Gastrocnemius medialis (tissue), 4 donors: ENCODE results near the gene GNA15.

Experiments used
- POLR2A ChIP-seq, 2 donors: fragments of 450-650 bp; IDR thresholded peaks; one replicate each; pipeline ENCODE4 v1.6.1; 2017; ENCODE audit warnings: antibody characterized with exemption in 2 of 2, mild to moderate bottlenecking in 2 of 2, moderate library complexity in 2 of 2
- TF ChIP-seq, protein P1 (sequence below), 5 experiments: fragments of 450-650 bp in 3 of 5; fragments of 200-600 bp in 2 of 5; sonication (generic) in 2 of 5; IDR thresholded peaks in 4 of 5; conservative IDR thresholded peaks in 1 of 5; 1 replicate in 4 of 5; 2 replicates in 1 of 5; pipeline ENCODE4 v1.5.1; 2016 to 2019; ENCODE audit warnings: antibody characterized with exemption in 5 of 5, mild to moderate bottlenecking in 3 of 5, moderate library complexity in 3 of 5

DNA sequence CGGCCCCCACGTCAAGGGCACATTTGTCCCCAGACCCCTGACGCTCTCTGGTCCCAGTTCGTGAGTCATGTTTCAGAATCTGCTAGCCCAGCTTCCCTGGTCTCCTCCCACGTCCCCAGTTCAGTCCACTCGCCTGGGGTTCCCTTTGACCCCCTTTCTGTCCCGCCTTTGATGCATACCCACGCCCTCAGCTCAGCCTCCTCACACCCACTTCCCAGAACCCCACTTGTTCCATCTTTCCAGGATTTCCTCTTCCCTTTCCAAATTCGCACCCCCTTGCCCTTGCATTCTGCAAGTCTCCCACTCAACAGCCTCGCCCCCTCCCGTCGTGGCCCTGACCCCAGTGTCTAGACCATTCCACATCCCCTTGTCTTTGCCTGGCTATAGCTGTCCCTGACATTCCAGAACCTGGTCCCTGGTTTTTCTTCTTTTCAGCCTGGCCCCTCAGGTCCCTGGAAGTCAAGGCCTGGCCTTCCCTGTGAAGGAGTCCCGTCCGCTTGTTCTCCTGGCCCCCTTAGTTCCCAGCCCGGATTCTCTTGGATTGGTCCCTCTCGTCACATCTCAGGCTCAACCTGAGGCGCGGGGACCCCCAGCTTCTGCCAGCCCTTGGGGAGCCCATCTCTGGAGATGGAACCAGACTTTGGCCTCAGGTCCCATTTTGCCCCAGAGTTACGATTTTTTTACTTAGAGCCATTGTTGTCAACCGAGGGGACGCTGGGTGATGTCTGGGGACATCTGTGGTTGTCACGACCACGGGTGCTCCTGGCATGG is 51.2 kb downstream of the GNA15 start:
- TF ChIP-seq, protein P1, sequence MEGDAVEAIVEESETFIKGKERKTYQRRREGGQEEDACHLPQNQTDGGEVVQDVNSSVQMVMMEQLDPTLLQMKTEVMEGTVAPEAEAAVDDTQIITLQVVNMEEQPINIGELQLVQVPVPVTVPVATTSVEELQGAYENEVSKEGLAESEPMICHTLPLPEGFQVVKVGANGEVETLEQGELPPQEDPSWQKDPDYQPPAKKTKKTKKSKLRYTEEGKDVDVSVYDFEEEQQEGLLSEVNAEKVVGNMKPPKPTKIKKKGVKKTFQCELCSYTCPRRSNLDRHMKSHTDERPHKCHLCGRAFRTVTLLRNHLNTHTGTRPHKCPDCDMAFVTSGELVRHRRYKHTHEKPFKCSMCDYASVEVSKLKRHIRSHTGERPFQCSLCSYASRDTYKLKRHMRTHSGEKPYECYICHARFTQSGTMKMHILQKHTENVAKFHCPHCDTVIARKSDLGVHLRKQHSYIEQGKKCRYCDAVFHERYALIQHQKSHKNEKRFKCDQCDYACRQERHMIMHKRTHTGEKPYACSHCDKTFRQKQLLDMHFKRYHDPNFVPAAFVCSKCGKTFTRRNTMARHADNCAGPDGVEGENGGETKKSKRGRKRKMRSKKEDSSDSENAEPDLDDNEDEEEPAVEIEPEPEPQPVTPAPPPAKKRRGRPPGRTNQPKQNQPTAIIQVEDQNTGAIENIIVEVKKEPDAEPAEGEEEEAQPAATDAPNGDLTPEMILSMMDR (IDR thresholded peaks at IDR 0.05 in 4 of 5, conservative IDR thresholded peaks at IDR 0.05 in 1 of 5): no peak
- TF ChIP-seq POLR2A (IDR thresholded peaks at IDR 0.05): no peak
